Measurements from ENCODE around the gene RAPGEF5.

RAPGEF5 gene

GRCh38 chr7:22350466-22351328 lies 6.3 kb downstream of the RAPGEF5 start:
- in situ Hi-C loops (cut with HindIII; ENCODE audit: low sequenced_read_pairs) = no loop called here

- in situ Hi-C loops (cut with HindIII; ENCODE audit: low sequenced_read_pairs) = no loop called here
These were observed 8.6 kb downstream of the RAPGEF5 start for GRCh38 chr7:22348379-22348778.

GRCh38 chr7:22346383-22347107 lies 10.4 kb downstream of the RAPGEF5 start:
- in situ Hi-C loops (cut with HindIII; ENCODE audit: low sequenced_read_pairs) = no loop called here

GRCh38 chr7:22344655-22345054 lies 12.3 kb downstream of the RAPGEF5 start:
- in situ Hi-C loops (cut with HindIII; ENCODE audit: low sequenced_read_pairs) = no loop called here

GRCh38 chr7:22343612-22344011 lies 13.3 kb downstream of the RAPGEF5 start:
- in situ Hi-C loops (cut with HindIII; ENCODE audit: low sequenced_read_pairs) = no loop called here

DNA sequence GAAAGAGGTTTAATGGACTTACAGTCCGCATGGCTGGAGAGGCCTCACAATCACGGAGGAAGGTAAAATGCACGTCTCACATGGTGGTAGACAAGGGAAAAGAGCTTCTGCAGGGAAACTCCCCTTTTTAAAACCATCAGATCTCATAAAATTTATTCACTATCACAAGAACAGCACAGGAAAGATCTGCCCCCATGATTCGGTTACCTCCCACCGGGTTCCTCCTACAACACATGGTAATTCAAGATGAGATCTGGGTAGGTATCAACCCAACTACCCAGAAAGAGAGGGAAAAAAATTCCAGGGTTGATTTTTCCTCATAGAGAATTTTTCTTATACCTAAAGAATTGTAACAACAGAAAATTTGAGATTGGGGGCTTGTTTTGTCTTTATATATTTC lies 13.9 kb downstream of the RAPGEF5 start:
- in situ Hi-C loops (cut with HindIII; ENCODE audit: low sequenced_read_pairs) = no loop called here

- in situ Hi-C loops (cut with HindIII; ENCODE audit: low sequenced_read_pairs) = no loop called here
These were observed 17.1 kb downstream of the RAPGEF5 start for GRCh38 chr7:22339725-22340390.

GRCh38 chr7:22338877-22339276 lies 18.1 kb downstream of the RAPGEF5 start:
- in situ Hi-C loops (cut with HindIII; ENCODE audit: low sequenced_read_pairs) = no loop called here

- in situ Hi-C loops (cut with HindIII; ENCODE audit: low sequenced_read_pairs) = no loop called here
These were observed 18.5 kb downstream of the RAPGEF5 start for GRCh38 chr7:22338411-22338810.

- in situ Hi-C loops (cut with HindIII; ENCODE audit: low sequenced_read_pairs) = no loop called here
These were observed 23.2 kb downstream of the RAPGEF5 start for GRCh38 chr7:22333680-22334141.

- in situ Hi-C loops (cut with HindIII; ENCODE audit: low sequenced_read_pairs) = no loop called here
These were observed 24.5 kb downstream of the RAPGEF5 start for GRCh38 chr7:22332461-22332870.

- in situ Hi-C loops (cut with HindIII; ENCODE audit: low sequenced_read_pairs) = no loop called here
These were observed 25.2 kb downstream of the RAPGEF5 start for GRCh38 chr7:22331704-22332103.

- in situ Hi-C loops (cut with HindIII; ENCODE audit: low sequenced_read_pairs) = no loop called here
These were observed 26.1 kb downstream of the RAPGEF5 start for GRCh38 chr7:22330903-22331302.

- in situ Hi-C loops (cut with HindIII; ENCODE audit: low sequenced_read_pairs) = no loop called here
These were observed 27.0 kb downstream of the RAPGEF5 start for GRCh38 chr7:22329816-22330524.

DNA sequence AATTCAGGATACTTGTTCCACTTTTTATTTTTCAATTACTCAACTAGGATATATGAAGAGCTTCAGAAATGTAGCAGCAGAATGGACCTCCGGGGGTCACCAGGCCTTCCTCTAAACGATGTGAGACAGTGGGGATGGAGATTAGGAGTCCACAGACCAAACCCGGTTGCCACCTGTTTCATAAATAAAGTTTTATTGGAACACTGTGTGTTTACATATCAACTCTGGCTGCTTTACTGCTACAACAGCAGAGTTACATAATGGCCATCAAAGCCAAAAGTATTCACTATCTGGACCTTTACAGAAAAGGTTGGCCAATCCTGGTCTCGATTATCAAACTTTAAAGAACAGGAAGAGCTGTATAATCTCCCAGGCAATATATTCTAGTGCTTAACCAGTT lies 30.8 kb downstream of the RAPGEF5 start:
- in situ Hi-C loops (cut with HindIII; ENCODE audit: low sequenced_read_pairs) = no loop called here

GRCh38 chr7:22325671-22326070 lies 31.3 kb downstream of the RAPGEF5 start:
- in situ Hi-C loops (cut with HindIII; ENCODE audit: low sequenced_read_pairs) = no loop called here

DNA sequence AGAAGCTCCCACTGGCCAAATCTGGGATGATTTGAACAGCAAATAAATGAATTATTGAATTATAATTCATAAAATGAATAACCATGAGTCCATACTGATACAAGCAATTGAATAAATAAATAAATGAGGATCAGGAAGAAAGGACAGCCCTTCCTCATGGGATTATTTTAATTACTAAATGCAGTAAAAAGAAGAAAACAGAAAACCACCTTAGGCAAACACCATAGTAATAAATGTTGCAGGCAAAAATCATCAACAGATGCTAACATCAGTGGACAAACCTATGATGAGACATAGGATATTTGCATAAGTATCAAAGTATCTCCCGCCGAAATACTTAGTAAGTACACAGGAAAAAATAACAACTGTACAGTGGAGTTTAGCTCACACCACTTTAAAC lies 33.2 kb downstream of the RAPGEF5 start:
- in situ Hi-C loops (cut with HindIII; ENCODE audit: low sequenced_read_pairs) = no loop called here

GRCh38 chr7:22320416-22320815 lies 36.5 kb downstream of the RAPGEF5 start:
- in situ Hi-C loops (cut with HindIII; ENCODE audit: low sequenced_read_pairs) = no loop called here

GRCh38 chr7:22319424-22320403 lies 37.2 kb downstream of the RAPGEF5 start:
- in situ Hi-C loops (cut with HindIII; ENCODE audit: low sequenced_read_pairs) = no loop called here

- in situ Hi-C loops (cut with HindIII; ENCODE audit: low sequenced_read_pairs) = no loop called here
These were observed 38.6 kb downstream of the RAPGEF5 start for GRCh38 chr7:22318376-22318775.
